Endothelial cell of umbilical vein (primary cell): ENCODE results near the gene AXDND1.

Experiments used
- EZH2 ChIP-seq: IDR thresholded peaks from 2 replicates; pipeline ENCODE4 v1.6.1; 2012; ENCODE audit warnings: borderline replicate concordance, low read depth, mild to moderate bottlenecking, moderate library complexity, low read length, inconsistent platforms; ENCODE audit not compliant: severe bottlenecking
- GATA2 ChIP-seq: IDR thresholded peaks from 2 replicates; pipeline ENCODE4 v1.7.0; 2011; ENCODE audit warnings: low read depth, mild to moderate bottlenecking, moderate library complexity, mixed read lengths, low read length; ENCODE audit not compliant: insufficient read length, insufficient read depth
- JUN ChIP-seq: IDR thresholded peaks from 2 replicates; pipeline ENCODE4 v1.6.1; 2011; ENCODE audit warnings: borderline replicate concordance, low read depth; ENCODE audit not compliant: insufficient read length, insufficient read depth
- POLR2AphosphoS5 ChIP-seq: IDR thresholded peaks from 2 replicates; pipeline ENCODE4 v1.6.1; 2012; ENCODE audit warnings: low read depth, mild to moderate bottlenecking, control low read depth, low read length, moderate library complexity; ENCODE audit not compliant: insufficient read depth
- TF ChIP-seq, protein P1 (sequence below), 2 donors: IDR thresholded peaks; 1 replicate in 1 of 2; 2 replicates in 1 of 2; pipeline ENCODE4 v1.5.1; 2011; ENCODE audit warnings: low read length in 2 of 2, mild to moderate bottlenecking in 2 of 2, moderate library complexity in 2 of 2, control low read depth in 1 of 2, inconsistent platforms in 1 of 2, low read depth in 1 of 2; ENCODE audit not compliant: insufficient read depth in 1 of 2; ENCODE audit errors: extremely low read depth in 1 of 2

DNA sequence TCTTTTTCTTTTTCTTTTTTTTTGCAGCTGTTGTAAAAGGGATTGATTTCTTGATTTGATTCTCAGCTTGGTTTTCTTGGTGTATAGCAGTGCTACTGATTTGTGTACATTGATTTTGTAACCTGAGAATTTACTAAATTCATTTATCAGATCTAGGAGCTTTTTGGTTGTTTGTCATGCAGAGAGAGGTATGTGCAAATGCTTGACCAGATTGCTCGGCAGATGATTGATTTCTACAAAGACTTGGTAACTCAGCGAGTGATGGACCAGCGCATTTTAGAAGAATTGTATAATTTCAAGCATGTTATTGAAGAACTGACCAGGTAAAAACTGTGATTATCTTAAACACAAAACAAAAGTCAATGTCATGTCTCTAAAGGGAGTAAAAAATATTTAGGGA lies 27.9 kb downstream of the AXDND1 start:
- TF ChIP-seq, protein P1, sequence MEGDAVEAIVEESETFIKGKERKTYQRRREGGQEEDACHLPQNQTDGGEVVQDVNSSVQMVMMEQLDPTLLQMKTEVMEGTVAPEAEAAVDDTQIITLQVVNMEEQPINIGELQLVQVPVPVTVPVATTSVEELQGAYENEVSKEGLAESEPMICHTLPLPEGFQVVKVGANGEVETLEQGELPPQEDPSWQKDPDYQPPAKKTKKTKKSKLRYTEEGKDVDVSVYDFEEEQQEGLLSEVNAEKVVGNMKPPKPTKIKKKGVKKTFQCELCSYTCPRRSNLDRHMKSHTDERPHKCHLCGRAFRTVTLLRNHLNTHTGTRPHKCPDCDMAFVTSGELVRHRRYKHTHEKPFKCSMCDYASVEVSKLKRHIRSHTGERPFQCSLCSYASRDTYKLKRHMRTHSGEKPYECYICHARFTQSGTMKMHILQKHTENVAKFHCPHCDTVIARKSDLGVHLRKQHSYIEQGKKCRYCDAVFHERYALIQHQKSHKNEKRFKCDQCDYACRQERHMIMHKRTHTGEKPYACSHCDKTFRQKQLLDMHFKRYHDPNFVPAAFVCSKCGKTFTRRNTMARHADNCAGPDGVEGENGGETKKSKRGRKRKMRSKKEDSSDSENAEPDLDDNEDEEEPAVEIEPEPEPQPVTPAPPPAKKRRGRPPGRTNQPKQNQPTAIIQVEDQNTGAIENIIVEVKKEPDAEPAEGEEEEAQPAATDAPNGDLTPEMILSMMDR (IDR thresholded peaks at IDR 0.05; ENCODE audit: extremely low read depth in 1 of 2, insufficient read depth in 1 of 2, low read depth in 1 of 2, low read length in 2 of 2): no peak
- TF ChIP-seq GATA2: no peak
- no peak for TF ChIP-seq EZH2
- no peak for TF ChIP-seq POLR2AphosphoS5
- TF ChIP-seq JUN: no peak
